ENCODE measurements around the gene SMIM12. TPM values are rescaled to one million over a fixed set of nuclear protein-coding genes. Genes with fewer than 3 reads are reported as not detected.
A peak's percentile ranks its signal among the peaks of the same experiment; 100 is the strongest.

Gene SMIM12
- polyA plus RNA-seq, 3 donors = 31.8 to 121 (median 93.7) TPM

GRCh38 chr1:34900775-34901502 lies 41.4 kb upstream of the SMIM12 start:
- Histone ChIP-seq H2AFZ (ENCODE audit: insufficient read depth, low read depth, low read length, poor library complexity, severe bottlenecking) (no peak overlapping the region), H3K4me1 (ENCODE audit: control insufficient read depth in 1 of 2, insufficient read depth in 2 of 2, low read length in 2 of 2) (no peaks in the 10 kb centered on the region), H3K4me2 (replicated peaks; ENCODE audit: extremely low read depth, low read length, poor library complexity, severe bottlenecking) (no peak overlapping the region), H3K27ac (ENCODE audit: low read depth in 1 of 2, low read length in 2 of 2) (no peak overlapping the region), H3K9ac (ENCODE audit: insufficient read depth, low read length, poor library complexity, severe bottlenecking) (no peak overlapping the region), H4K20me1 (ENCODE audit: insufficient read depth, low read length) (no peaks in the 10 kb centered on the region), H3K27me3 (ENCODE audit: control insufficient read depth in 2 of 2, insufficient read depth in 2 of 2, low read length in 2 of 2) (peaks cover 0 to 3% of the 10 kb centered on the region in 2 donors), H3K79me2 (ENCODE audit: insufficient read depth, low read length) (no peaks in the 10 kb centered on the region), H3K4me3 (replicated peaks in 1 of 3; ENCODE audit: low read depth in 2 of 3, low read length in 3 of 3) (no peak overlapping the region), H3K36me3 (replicated peaks in 1 of 2; ENCODE audit: control insufficient read depth in 1 of 2, insufficient read depth in 2 of 2, low read length in 2 of 2) (no peaks in the 10 kb centered on the region), H3K9me3 (replicated peaks in 1 of 2; ENCODE audit: control insufficient read depth in 1 of 2, insufficient read depth in 1 of 2, low read length in 2 of 2) (no peaks in the 10 kb centered on the region)
- no peak overlapping the region for H3K4me3 Mint-ChIP-seq
- TF ChIP-seq, protein P1, sequence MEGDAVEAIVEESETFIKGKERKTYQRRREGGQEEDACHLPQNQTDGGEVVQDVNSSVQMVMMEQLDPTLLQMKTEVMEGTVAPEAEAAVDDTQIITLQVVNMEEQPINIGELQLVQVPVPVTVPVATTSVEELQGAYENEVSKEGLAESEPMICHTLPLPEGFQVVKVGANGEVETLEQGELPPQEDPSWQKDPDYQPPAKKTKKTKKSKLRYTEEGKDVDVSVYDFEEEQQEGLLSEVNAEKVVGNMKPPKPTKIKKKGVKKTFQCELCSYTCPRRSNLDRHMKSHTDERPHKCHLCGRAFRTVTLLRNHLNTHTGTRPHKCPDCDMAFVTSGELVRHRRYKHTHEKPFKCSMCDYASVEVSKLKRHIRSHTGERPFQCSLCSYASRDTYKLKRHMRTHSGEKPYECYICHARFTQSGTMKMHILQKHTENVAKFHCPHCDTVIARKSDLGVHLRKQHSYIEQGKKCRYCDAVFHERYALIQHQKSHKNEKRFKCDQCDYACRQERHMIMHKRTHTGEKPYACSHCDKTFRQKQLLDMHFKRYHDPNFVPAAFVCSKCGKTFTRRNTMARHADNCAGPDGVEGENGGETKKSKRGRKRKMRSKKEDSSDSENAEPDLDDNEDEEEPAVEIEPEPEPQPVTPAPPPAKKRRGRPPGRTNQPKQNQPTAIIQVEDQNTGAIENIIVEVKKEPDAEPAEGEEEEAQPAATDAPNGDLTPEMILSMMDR (IDR thresholded peaks at IDR 0.05) = no peak
- H3K27me3 Mint-ChIP-seq (ENCODE audit: low read depth in 3 of 3) = peaks cover 15 to 20% (median 17%) of the 10 kb centered on the region in 3 donors
- H3K4me1 Mint-ChIP-seq = no peaks in the 10 kb centered on the region
- WGBS (ENCODE audit: insufficient coverage) = 86% methylated on average over 13 of the region's 13 CpGs
- peaks cover 0 to 2% (median 0%) of the 10 kb centered on the region in 7 donors for H3K9me3 Mint-ChIP-seq
- intact Hi-C loops (cut with micrococcal nuclease) = no loop called here
- no peak for DNase-seq
- no peak overlapping the region for H3K27ac Mint-ChIP-seq
- H3K36me3 Mint-ChIP-seq = no peaks in the 10 kb centered on the region

DNA sequence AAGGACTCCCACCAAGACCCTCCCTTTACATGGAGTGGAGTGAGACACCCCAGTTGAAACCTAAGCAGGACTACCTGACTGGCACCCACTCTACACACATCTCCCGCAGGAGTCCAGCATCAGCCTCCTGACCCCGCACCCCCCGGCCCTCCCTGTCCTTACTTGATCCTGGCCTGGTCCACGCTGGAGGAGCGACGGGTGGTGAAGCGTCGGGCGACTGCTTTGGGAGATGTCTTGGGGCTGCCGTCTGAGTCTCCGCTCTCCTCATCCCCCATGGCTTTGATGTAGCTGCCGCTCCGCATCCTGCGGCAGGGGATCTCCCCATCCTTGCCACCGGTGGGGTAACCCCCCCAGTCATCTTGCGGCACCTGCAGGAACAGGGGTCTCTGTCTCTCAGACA lies 40.4 kb upstream of the SMIM12 start:
- WGBS (ENCODE audit: insufficient coverage) = 96% methylated on average over 15 of the region's 16 CpGs
- no peaks in the 10 kb centered on the region for H4K20me1 ChIP-seq (ENCODE audit: insufficient read depth, low read length)
- Mint-ChIP-seq H3K4me3 (peak overlapping the region in 1 of 2 donors; percentile 56), H3K9me3 (peaks cover 0 to 2% (median 0%) of the 10 kb centered on the region in 7 donors), H3K27me3 (ENCODE audit: low read depth in 3 of 3) (peaks cover 15 to 23% (median 17%) of the 10 kb centered on the region in 3 donors), H3K36me3 (no peaks in the 10 kb centered on the region), H3K27ac (no peak overlapping the region), H3K4me1 (no peaks in the 10 kb centered on the region)
- H3K9ac ChIP-seq (ENCODE audit: insufficient read depth, low read length, poor library complexity, severe bottlenecking) = no peak overlapping the region
- TF ChIP-seq, protein P1 (IDR thresholded peaks at IDR 0.05) = no peak
- H3K27me3 ChIP-seq (ENCODE audit: control insufficient read depth in 2 of 2, insufficient read depth in 2 of 2, low read length in 2 of 2) = peaks cover 0 to 3% of the 10 kb centered on the region in 2 donors
- H3K4me1 ChIP-seq (ENCODE audit: control insufficient read depth in 1 of 2, insufficient read depth in 2 of 2, low read length in 2 of 2) = no peaks in the 10 kb centered on the region
- no peaks in the 10 kb centered on the region for H3K9me3 ChIP-seq (replicated peaks in 1 of 2; ENCODE audit: control insufficient read depth in 1 of 2, insufficient read depth in 1 of 2, low read length in 2 of 2)
- no peak overlapping the region for H3K27ac ChIP-seq (ENCODE audit: low read depth in 1 of 2, low read length in 2 of 2)
- H3K4me3 ChIP-seq (replicated peaks in 1 of 3; ENCODE audit: low read depth in 2 of 3, low read length in 3 of 3) = no peak overlapping the region
- no peaks in the 10 kb centered on the region for H3K79me2 ChIP-seq (ENCODE audit: insufficient read depth, low read length)
- H3K4me2 ChIP-seq (replicated peaks; ENCODE audit: extremely low read depth, low read length, poor library complexity, severe bottlenecking) = no peak overlapping the region
- H2AFZ ChIP-seq (ENCODE audit: insufficient read depth, low read depth, low read length, poor library complexity, severe bottlenecking) = no peak overlapping the region
- intact Hi-C loops (cut with micrococcal nuclease) = no loop called here
- no peak for DNase-seq
- H3K36me3 ChIP-seq (replicated peaks in 1 of 2; ENCODE audit: control insufficient read depth in 1 of 2, insufficient read depth in 2 of 2, low read length in 2 of 2) = no peaks in the 10 kb centered on the region
